GM23248 (cell line): ENCODE measurements around the gene NTN3. TPM values are rescaled to one million over a fixed set of nuclear protein-coding genes. Genes with fewer than 3 reads are reported as not detected.

Experiments used
- DNase-seq: peaks from one replicate; pipeline ENCODE4 v3.0.0-alpha.2; 2015
- H2AFZ ChIP-seq: fragments of 200-600 bp; sonication (generic); 2 replicates; pipeline ENCODE4 v1.6.1; 2016; ENCODE audit warnings: antibody characterized with exemption
- H3F3A ChIP-seq: fragments of 200-600 bp; sonication (generic); 2 replicates; pipeline ENCODE4 v1.6.1; 2016; ENCODE audit warnings: mild to moderate bottlenecking, antibody characterized with exemption, mixed run types; ENCODE audit not compliant: insufficient read depth
- H3K27ac ChIP-seq: fragments of 200-600 bp; sonication (generic); 2 replicates; pipeline ENCODE4 v1.5.1; 2016; ENCODE audit warnings: mild to moderate bottlenecking
- H3K27me3 ChIP-seq: fragments of 200-600 bp; sonication (generic); replicated peaks from 2 replicates; pipeline ENCODE4 v1.6.1; 2016; ENCODE audit warnings: mild to moderate bottlenecking; ENCODE audit not compliant: insufficient read depth
- H3K36me3 ChIP-seq: fragments of 200-600 bp; sonication (generic); 2 replicates; pipeline ENCODE4 v1.6.1; 2016; ENCODE audit warnings: low read depth, mild to moderate bottlenecking
- H3K4me1 ChIP-seq: fragments of 200-600 bp; sonication (generic); 2 replicates; pipeline ENCODE4 v1.6.1; 2016; ENCODE audit warnings: mild to moderate bottlenecking; ENCODE audit not compliant: insufficient read depth
- H3K4me2 ChIP-seq: fragments of 200-600 bp; sonication (generic); one replicate; pipeline ENCODE4 v1.6.1; 2016; ENCODE audit warnings: mild to moderate bottlenecking; ENCODE audit not compliant: unreplicated experiment
- H3K4me3 ChIP-seq: fragments of 200-600 bp; sonication (generic); 2 replicates; pipeline ENCODE4 v1.5.1; 2016; ENCODE audit warnings: mild to moderate bottlenecking
- H3K79me2 ChIP-seq: fragments of 200-600 bp; sonication (generic); 2 replicates; pipeline ENCODE4 v1.6.1; 2016; ENCODE audit warnings: mild to moderate bottlenecking; ENCODE audit not compliant: insufficient read depth
- H3K9ac ChIP-seq: fragments of 200-600 bp; sonication (generic); 2 replicates; pipeline ENCODE4 v1.6.1; 2016; ENCODE audit warnings: mild to moderate bottlenecking
- H3K9me2 ChIP-seq: fragments of 200-600 bp; sonication (generic); 2 replicates; pipeline ENCODE4 v1.6.1; 2016; ENCODE audit warnings: mixed run types, mild to moderate bottlenecking, moderate library complexity; ENCODE audit not compliant: insufficient read depth
- H3K9me3 ChIP-seq: fragments of 200-600 bp; sonication (generic); one replicate; pipeline ENCODE4 v1.6.1; 2017; ENCODE audit warnings: low read depth
- H4K20me1 ChIP-seq: fragments of 200-600 bp; sonication (generic); 2 replicates; pipeline ENCODE4 v1.6.0; 2016; ENCODE audit not compliant: insufficient read depth
- EZH2 ChIP-seq: fragments of 200-600 bp; sonication (generic); IDR thresholded peaks from 2 replicates; pipeline ENCODE4 v1.6.1; 2018; ENCODE audit warnings: antibody characterized with exemption, mild to moderate bottlenecking; ENCODE audit not compliant: insufficient read depth, poor library complexity, severe bottlenecking
- EZH2phosphoT487 ChIP-seq: fragments of 200-600 bp; sonication (generic); IDR thresholded peaks from 2 replicates; pipeline ENCODE4 v1.6.1; 2018; ENCODE audit warnings: antibody characterized with exemption, moderate library complexity, mild to moderate bottlenecking, low read depth; ENCODE audit not compliant: insufficient read depth
- WGBS, 2 experiments: methylation state at CpG; one replicate each; pipeline ENCODE4 v1.1.6; 2015 to 2017; ENCODE audit warnings: low lambda C conversion rate in 2 of 2, low coverage in 1 of 2; ENCODE audit errors: missing lambda C conversion rate in 2 of 2; 5-methylcytosine and 5-hydroxymethylcytosine counted together
- in situ Hi-C: fragments of 300-500 bp; cut with MboI; formaldehyde crosslinking; loops from 2 replicates; pipeline ENCODE4 v1.15.0; 2020
- polyA plus RNA-seq: library from polyadenylated mRNA; unstranded; fragments of >200 nt; fragmentation: Nextera tagmentation; extraction: Ambion mirVana; gene quantifications from 2 replicates; pipeline ENCODE4 v1.2.1, GENCODE V29; 2016
- total RNA-seq: library from RNA; depleted of rRNA; stranded (reverse); fragments of >200 nt; shearing (Covaris generic); gene quantifications from 2 replicates; pipeline ENCODE4 v1.2.3, GENCODE V29; 2014

NTN3 gene
- total and polyA plus RNA-seq, 2 experiments from 2014 or later, result not detected

GRCh38 chr16:2447920-2448583 is 23.0 kb upstream of the NTN3 start:
- Histone ChIP-seq H3K79me2 (no peaks in the 10 kb centered on the region), H2AFZ (no peak overlapping the region), H3K9me2 (no peaks in the 10 kb centered on the region), H3K9me3 (no peaks in the 10 kb centered on the region), H3K27me3 (no peaks in the 10 kb centered on the region), H3K4me2 (no peak overlapping the region), H3K27ac (no peak overlapping the region), H3K9ac (no peak overlapping the region), H3F3A (no peaks in the 10 kb centered on the region), H3K36me3 (no peaks in the 10 kb centered on the region; the same call in 1 of the 2 replicates), H3K4me3 (no peak overlapping the region), H3K4me1 (no peaks in the 10 kb centered on the region), H4K20me1 (no peaks in the 10 kb centered on the region)
- in situ Hi-C loops, result no loop called here
- no peak for TF ChIP-seq EZH2
- no peak for TF ChIP-seq EZH2phosphoT487
- WGBS, 2 experiments, result 89 to 93% methylated on average over 11 of the region's 11 CpGs
- DNase-seq, result peak; percentile 52

- H3K4me1 ChIP-seq, result no peaks in the 10 kb centered on the region
- H2AFZ ChIP-seq, result no peak overlapping the region
- no peaks in the 10 kb centered on the region; the same call in 1 of the 2 replicates for H3K36me3 ChIP-seq
- H3K27ac ChIP-seq, result no peak overlapping the region
- H3K9me2 ChIP-seq, result no peaks in the 10 kb centered on the region
- TF ChIP-seq EZH2 (no peak), EZH2phosphoT487 (no peak)
- H3F3A ChIP-seq, result no peaks in the 10 kb centered on the region
- no peaks in the 10 kb centered on the region for H3K79me2 ChIP-seq
- DNase-seq, result no peak
- no peaks in the 10 kb centered on the region for H3K27me3 ChIP-seq
- in situ Hi-C loops, result no loop called here
- H4K20me1 ChIP-seq, result no peaks in the 10 kb centered on the region
- H3K9ac ChIP-seq, result no peak overlapping the region
- no peaks in the 10 kb centered on the region for H3K9me3 ChIP-seq
- no peak overlapping the region for H3K4me2 ChIP-seq
- no peak overlapping the region for H3K4me3 ChIP-seq
- WGBS, 2 experiments, result 97 to 98% methylated on average over 25 of the region's 25 CpGs
Measured at GRCh38 chr16:2449118-2449517, 22.0 kb upstream of the NTN3 start.

- no peaks in the 10 kb centered on the region for H3K79me2 ChIP-seq
- 94 to 96% methylated on average over 8 of the region's 8 CpGs for WGBS, 2 experiments
- H3K4me1 ChIP-seq, result no peaks in the 10 kb centered on the region
- in situ Hi-C loops, result no loop called here
- H3K9ac ChIP-seq, result no peak overlapping the region
- no peak for TF ChIP-seq EZH2phosphoT487
- no peaks in the 10 kb centered on the region for H3F3A ChIP-seq
- no peak for DNase-seq
- no peak overlapping the region for H2AFZ ChIP-seq
- H4K20me1 ChIP-seq, result no peaks in the 10 kb centered on the region
- H3K27ac ChIP-seq, result no peak overlapping the region
- H3K4me3 ChIP-seq, result no peak overlapping the region
- H3K4me2 ChIP-seq, result no peak overlapping the region
- H3K27me3 ChIP-seq, result no peaks in the 10 kb centered on the region
- no peaks in the 10 kb centered on the region for H3K9me3 ChIP-seq
- H3K9me2 ChIP-seq, result no peaks in the 10 kb centered on the region
- no peaks in the 10 kb centered on the region; the same call in 1 of the 2 replicates for H3K36me3 ChIP-seq
Measured at GRCh38 chr16:2450535-2450934, 20.6 kb upstream of the NTN3 start.

GRCh38 chr16:2450975-2451381 is 20.1 kb upstream of the NTN3 start:
- H3K36me3 ChIP-seq, result no peaks in the 10 kb centered on the region; the same call in 1 of the 2 replicates
- H3F3A ChIP-seq, result no peaks in the 10 kb centered on the region
- H3K4me2 ChIP-seq, result no peak overlapping the region
- no peak overlapping the region for H2AFZ ChIP-seq
- no peaks in the 10 kb centered on the region for H3K27me3 ChIP-seq
- in situ Hi-C loops, result no loop called here
- WGBS, 2 experiments, result 89 to 91% methylated on average over 12 to 19 of the region's 19 CpGs
- TF ChIP-seq EZH2 (no peak), EZH2phosphoT487 (no peak)
- H3K9me3 ChIP-seq, result no peaks in the 10 kb centered on the region
- no peaks in the 10 kb centered on the region for H3K4me1 ChIP-seq
- H3K79me2 ChIP-seq, result no peaks in the 10 kb centered on the region
- no peaks in the 10 kb centered on the region for H3K9me2 ChIP-seq
- no peak overlapping the region for H3K9ac ChIP-seq
- no peak overlapping the region for H3K4me3 ChIP-seq
- H3K27ac ChIP-seq, result no peak overlapping the region
- no peak for DNase-seq
- H4K20me1 ChIP-seq, result no peaks in the 10 kb centered on the region
